HepG2 (cell line): ENCODE results near the gene THAP3. TPM values are rescaled to one million over a fixed set of nuclear protein-coding genes. Genes with fewer than 3 reads are reported as not detected.

ENCODE experiments used
- CEBPB ChIP-seq: IDR thresholded peaks from 2 replicates; pipeline ENCODE4 v1.6.1; 2011; ENCODE audit warnings: low read depth, low read length, improper control_type of control experiment, borderline replicate concordance
- JUN ChIP-seq: sonication (generic); formaldehyde crosslinking; IDR thresholded peaks from 2 replicates; pipeline ENCODE4 v1.4.0; 2020; ENCODE audit warnings: mild to moderate bottlenecking, missing genetic modification reagents
- MEIS2 ChIP-seq: sonication (generic); formaldehyde crosslinking; IDR thresholded peaks from 2 replicates; pipeline ENCODE4 v1.9.0; 2021; ENCODE audit warnings: mild to moderate bottlenecking, missing genetic modification reagents
- NFRKB ChIP-seq: fragments of 450-650 bp; IDR thresholded peaks from 2 replicates; pipeline ENCODE4 v1.6.1; 2017
- RBM39 ChIP-seq: fragments of 200-400 bp; formaldehyde crosslinking; IDR thresholded peaks from one replicate; pipeline ENCODE4 v1.6.1; 2018; ENCODE audit warnings: antibody characterized with exemption, mild to moderate bottlenecking, low read depth, low read length; ENCODE audit not compliant: poor library complexity, severe bottlenecking
- SIX1 ChIP-seq: sonication (generic); formaldehyde crosslinking; IDR thresholded peaks from 2 replicates; pipeline ENCODE4 v1.4.0; 2020; ENCODE audit warnings: missing genetic modification reagents, borderline replicate concordance
- SRY ChIP-seq: sonication (generic); formaldehyde crosslinking; IDR thresholded peaks from 2 replicates; pipeline ENCODE4 v1.8.0; 2022; ENCODE audit warnings: mild to moderate bottlenecking, missing genetic modification reagents
- ZEB1 ChIP-seq: IDR thresholded peaks from 2 replicates; pipeline ENCODE4 v1.6.1; 2012; ENCODE audit warnings: mild to moderate bottlenecking, low read depth, inconsistent platforms; ENCODE audit not compliant: insufficient replicate concordance
- ZFP41 ChIP-seq: sonication (generic); formaldehyde crosslinking; IDR thresholded peaks from 2 replicates; pipeline ENCODE4 v1.4.0; 2020; ENCODE audit warnings: mild to moderate bottlenecking, missing genetic modification reagents, borderline replicate concordance
- ZNF34 ChIP-seq: sonication (generic); formaldehyde crosslinking; IDR thresholded peaks from 2 replicates; pipeline ENCODE4 v1.4.0; 2020; ENCODE audit warnings: mild to moderate bottlenecking, missing genetic modification reagents, borderline replicate concordance
- ZNF772 ChIP-seq: sonication (generic); formaldehyde crosslinking; IDR thresholded peaks from 2 replicates; pipeline ENCODE4 v1.5.0; 2020; ENCODE audit warnings: mild to moderate bottlenecking, missing genetic modification reagents
- ZNF781 ChIP-seq: sonication (generic); formaldehyde crosslinking; IDR thresholded peaks from 2 replicates; pipeline ENCODE4 v1.5.1; 2020; ENCODE audit warnings: borderline replicate concordance, mild to moderate bottlenecking, missing genetic modification reagents; ENCODE audit errors: not compliant biosample characterization
- ZNF891 ChIP-seq: sonication (generic); formaldehyde crosslinking; IDR thresholded peaks from 2 replicates; pipeline ENCODE4 v1.5.0; 2020; ENCODE audit warnings: mild to moderate bottlenecking, missing genetic modification reagents
- polyA plus RNA-seq, 8 experiments: library from polyadenylated mRNA; depleted of rRNA in 3 of 8; stranded (reverse) in 7 of 8; unstranded in 1 of 8; fragments of >200 nt; fragmentation: Illumina TruSeq in 4 of 8; extraction: Trizol in 4 of 8; gene quantifications; 2 replicates each; pipeline versions ENCODE4 v1.2.1 to v1.2.3, GENCODE V29; 2011 to 2016; ENCODE audit warnings: low read depth in 4 of 8, missing spikeins in 1 of 8, mixed read lengths in 1 of 8; ENCODE audit not compliant: insufficient read depth in 1 of 8
- total RNA-seq, 5 experiments: library from RNA; depleted of rRNA; stranded (reverse); fragments of >200 nt; fragmentation: Illumina TruSeq; extraction: Trizol; gene quantifications; 2 replicates each; pipeline ENCODE4 v1.2.3, GENCODE V29; 2016; ENCODE audit warnings: low read depth in 1 of 5
- TF ChIP-seq, protein P1 (sequence below): fragments of 450-650 bp; IDR thresholded peaks from 2 replicates; pipeline ENCODE4 v1.6.1; 2017; ENCODE audit warnings: mild to moderate bottlenecking
- TF ChIP-seq, protein P2 (sequence below): IDR thresholded peaks from 2 replicates; pipeline ENCODE4 v1.6.1; 2016; ENCODE audit warnings: missing compliant biosample characterization, missing genetic modification reagents, borderline replicate concordance
- TF ChIP-seq, protein P3 (sequence below): sonication (generic); formaldehyde crosslinking; IDR thresholded peaks from 2 replicates; pipeline ENCODE4 v1.4.0; 2020; ENCODE audit warnings: low read depth, mild to moderate bottlenecking, missing genetic modification reagents
- TF ChIP-seq, protein P4 (sequence below): sonication (generic); formaldehyde crosslinking; IDR thresholded peaks from 2 replicates; pipeline ENCODE4 v1.4.0; 2020; ENCODE audit warnings: missing genetic modification reagents
- TF ChIP-seq, protein P5 (sequence below): sonication (generic); formaldehyde crosslinking; IDR thresholded peaks from 2 replicates; pipeline ENCODE4 v1.5.1; 2020; ENCODE audit warnings: mild to moderate bottlenecking, moderate library complexity, missing genetic modification reagents
- TF ChIP-seq, protein P6 (sequence below): sonication (generic); formaldehyde crosslinking; IDR thresholded peaks from 2 replicates; pipeline ENCODE4 v1.4.0; 2020; ENCODE audit warnings: missing genetic modification reagents

The THAP3 gene
- total and polyA plus RNA-seq, 2 of the 13 experiments (the other 11 are each of a cell fraction or from before 2014, with no cell fraction given) = 10.3 to 14.9 TPM

DNA sequence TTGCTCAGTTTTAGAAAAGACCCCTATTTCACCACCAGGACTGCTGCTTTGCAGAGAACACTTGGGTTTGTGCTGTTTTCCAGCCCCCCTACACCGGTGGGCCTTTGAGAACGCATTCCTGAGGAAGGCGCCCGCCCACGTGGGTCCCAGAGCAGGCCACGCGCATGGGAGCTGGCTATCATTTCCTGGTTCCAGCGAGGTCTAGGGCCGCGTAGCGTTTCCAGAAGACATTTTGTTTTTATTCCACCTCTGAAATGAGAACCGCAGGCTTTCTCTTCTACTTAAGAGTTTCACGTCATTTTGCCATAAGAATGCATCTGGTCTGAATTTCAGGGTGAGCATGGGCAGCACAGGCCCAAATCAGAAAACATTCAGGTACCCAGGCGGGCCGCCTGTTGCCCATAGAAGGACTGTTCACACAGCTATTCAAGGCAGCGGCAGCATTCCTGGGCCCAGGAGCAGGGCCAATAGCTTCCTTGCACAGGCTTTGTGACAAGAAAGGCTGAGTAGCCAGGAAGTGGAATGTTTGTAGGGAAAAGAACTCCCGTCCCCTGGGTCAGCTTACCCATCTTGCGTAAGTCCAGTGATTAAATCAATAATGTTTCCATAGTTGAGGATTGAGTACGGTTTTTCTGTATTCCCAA, 20.6 kb upstream of the THAP3 start (continued):
- TF ChIP-seq, protein P1, sequence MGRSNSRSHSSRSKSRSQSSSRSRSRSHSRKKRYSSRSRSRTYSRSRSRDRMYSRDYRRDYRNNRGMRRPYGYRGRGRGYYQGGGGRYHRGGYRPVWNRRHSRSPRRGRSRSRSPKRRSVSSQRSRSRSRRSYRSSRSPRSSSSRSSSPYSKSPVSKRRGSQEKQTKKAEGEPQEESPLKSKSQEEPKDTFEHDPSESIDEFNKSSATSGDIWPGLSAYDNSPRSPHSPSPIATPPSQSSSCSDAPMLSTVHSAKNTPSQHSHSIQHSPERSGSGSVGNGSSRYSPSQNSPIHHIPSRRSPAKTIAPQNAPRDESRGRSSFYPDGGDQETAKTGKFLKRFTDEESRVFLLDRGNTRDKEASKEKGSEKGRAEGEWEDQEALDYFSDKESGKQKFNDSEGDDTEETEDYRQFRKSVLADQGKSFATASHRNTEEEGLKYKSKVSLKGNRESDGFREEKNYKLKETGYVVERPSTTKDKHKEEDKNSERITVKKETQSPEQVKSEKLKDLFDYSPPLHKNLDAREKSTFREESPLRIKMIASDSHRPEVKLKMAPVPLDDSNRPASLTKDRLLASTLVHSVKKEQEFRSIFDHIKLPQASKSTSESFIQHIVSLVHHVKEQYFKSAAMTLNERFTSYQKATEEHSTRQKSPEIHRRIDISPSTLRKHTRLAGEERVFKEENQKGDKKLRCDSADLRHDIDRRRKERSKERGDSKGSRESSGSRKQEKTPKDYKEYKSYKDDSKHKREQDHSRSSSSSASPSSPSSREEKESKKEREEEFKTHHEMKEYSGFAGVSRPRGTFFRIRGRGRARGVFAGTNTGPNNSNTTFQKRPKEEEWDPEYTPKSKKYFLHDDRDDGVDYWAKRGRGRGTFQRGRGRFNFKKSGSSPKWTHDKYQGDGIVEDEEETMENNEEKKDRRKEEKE = no peak
- no peak for TF ChIP-seq JUN (CRISPR knock-in tag)
- TF ChIP-seq, protein P2, sequence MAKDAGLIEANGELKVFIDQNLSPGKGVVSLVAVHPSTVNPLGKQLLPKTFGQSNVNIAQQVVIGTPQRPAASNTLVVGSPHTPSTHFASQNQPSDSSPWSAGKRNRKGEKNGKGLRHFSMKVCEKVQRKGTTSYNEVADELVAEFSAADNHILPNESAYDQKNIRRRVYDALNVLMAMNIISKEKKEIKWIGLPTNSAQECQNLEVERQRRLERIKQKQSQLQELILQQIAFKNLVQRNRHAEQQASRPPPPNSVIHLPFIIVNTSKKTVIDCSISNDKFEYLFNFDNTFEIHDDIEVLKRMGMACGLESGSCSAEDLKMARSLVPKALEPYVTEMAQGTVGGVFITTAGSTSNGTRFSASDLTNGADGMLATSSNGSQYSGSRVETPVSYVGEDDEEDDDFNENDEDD (CRISPR knock-in tag) = peak; percentile 70; the same call in 1 of the 2 replicates
- TF ChIP-seq SIX1 (CRISPR knock-in tag) = peak; percentile 97
- TF ChIP-seq, protein P3, sequence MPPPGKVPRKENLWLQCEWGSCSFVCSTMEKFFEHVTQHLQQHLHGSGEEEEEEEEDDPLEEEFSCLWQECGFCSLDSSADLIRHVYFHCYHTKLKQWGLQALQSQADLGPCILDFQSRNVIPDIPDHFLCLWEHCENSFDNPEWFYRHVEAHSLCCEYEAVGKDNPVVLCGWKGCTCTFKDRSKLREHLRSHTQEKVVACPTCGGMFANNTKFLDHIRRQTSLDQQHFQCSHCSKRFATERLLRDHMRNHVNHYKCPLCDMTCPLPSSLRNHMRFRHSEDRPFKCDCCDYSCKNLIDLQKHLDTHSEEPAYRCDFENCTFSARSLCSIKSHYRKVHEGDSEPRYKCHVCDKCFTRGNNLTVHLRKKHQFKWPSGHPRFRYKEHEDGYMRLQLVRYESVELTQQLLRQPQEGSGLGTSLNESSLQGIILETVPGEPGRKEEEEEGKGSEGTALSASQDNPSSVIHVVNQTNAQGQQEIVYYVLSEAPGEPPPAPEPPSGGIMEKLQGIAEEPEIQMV (CRISPR knock-in tag) = no peak
- TF ChIP-seq, protein P4, sequence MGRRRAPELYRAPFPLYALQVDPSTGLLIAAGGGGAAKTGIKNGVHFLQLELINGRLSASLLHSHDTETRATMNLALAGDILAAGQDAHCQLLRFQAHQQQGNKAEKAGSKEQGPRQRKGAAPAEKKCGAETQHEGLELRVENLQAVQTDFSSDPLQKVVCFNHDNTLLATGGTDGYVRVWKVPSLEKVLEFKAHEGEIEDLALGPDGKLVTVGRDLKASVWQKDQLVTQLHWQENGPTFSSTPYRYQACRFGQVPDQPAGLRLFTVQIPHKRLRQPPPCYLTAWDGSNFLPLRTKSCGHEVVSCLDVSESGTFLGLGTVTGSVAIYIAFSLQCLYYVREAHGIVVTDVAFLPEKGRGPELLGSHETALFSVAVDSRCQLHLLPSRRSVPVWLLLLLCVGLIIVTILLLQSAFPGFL (CRISPR knock-in tag) = no peak
- TF ChIP-seq NFRKB = peak; percentile 66; the same call in 1 of the 2 replicates
- no peak for TF ChIP-seq ZNF781 (CRISPR knock-in tag)
- TF ChIP-seq, protein P5, sequence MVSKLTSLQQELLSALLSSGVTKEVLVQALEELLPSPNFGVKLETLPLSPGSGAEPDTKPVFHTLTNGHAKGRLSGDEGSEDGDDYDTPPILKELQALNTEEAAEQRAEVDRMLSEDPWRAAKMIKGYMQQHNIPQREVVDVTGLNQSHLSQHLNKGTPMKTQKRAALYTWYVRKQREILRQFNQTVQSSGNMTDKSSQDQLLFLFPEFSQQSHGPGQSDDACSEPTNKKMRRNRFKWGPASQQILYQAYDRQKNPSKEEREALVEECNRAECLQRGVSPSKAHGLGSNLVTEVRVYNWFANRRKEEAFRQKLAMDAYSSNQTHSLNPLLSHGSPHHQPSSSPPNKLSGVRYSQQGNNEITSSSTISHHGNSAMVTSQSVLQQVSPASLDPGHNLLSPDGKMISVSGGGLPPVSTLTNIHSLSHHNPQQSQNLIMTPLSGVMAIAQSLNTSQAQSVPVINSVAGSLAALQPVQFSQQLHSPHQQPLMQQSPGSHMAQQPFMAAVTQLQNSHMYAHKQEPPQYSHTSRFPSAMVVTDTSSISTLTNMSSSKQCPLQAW = no peak; the same call in 1 of the 2 replicates
- peak; percentile 95 for TF ChIP-seq CEBPB
- peak; percentile 29 for TF ChIP-seq ZEB1
- no peak for TF ChIP-seq ZFP41 (CRISPR knock-in tag)
- TF ChIP-seq, protein P6, sequence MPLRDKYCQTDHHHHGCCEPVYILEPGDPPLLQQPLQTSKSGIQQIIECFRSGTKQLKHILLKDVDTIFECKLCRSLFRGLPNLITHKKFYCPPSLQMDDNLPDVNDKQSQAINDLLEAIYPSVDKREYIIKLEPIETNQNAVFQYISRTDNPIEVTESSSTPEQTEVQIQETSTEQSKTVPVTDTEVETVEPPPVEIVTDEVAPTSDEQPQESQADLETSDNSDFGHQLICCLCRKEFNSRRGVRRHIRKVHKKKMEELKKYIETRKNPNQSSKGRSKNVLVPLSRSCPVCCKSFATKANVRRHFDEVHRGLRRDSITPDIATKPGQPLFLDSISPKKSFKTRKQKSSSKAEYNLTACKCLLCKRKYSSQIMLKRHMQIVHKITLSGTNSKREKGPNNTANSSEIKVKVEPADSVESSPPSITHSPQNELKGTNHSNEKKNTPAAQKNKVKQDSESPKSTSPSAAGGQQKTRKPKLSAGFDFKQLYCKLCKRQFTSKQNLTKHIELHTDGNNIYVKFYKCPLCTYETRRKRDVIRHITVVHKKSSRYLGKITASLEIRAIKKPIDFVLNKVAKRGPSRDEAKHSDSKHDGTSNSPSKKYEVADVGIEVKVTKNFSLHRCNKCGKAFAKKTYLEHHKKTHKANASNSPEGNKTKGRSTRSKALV (CRISPR knock-in tag) = 0 out of 2 replicates have a peak, but pooled peaks have one; percentile 51
- TF ChIP-seq ZNF34 (CRISPR knock-in tag) = no peak
- no peak for TF ChIP-seq MEIS2 (CRISPR knock-in tag)
- no peak for TF ChIP-seq ZNF891 (CRISPR knock-in tag)
- no peak for TF ChIP-seq SRY (CRISPR knock-in tag)
- no peak for TF ChIP-seq RBM39
- TF ChIP-seq ZNF772 = no peak
